Neutrophil (primary cell): Measurements from ENCODE around the gene POLR3GL.

Experiments
- H3K27ac ChIP-seq: fragments of 200-600 bp; sonication (generic); 2 replicates; pipeline ENCODE4 v1.5.1; 2016; ENCODE audit warnings: mild to moderate bottlenecking, moderate library complexity
- H3K27me3 ChIP-seq: fragments of 200-600 bp; sonication (generic); 2 replicates; pipeline ENCODE4 v1.6.0; 2016; ENCODE audit warnings: mild to moderate bottlenecking
- H3K36me3 ChIP-seq: fragments of 200-600 bp; sonication (generic); 2 replicates; pipeline ENCODE4 v1.5.1; 2017
- H3K4me1 ChIP-seq, 2 experiments: fragments of 200-600 bp in 1 of 2; sonication (generic) in 1 of 2; 1 replicate in 1 of 2; 2 replicates in 1 of 2; pipeline versions ENCODE4 v1.5.1 to v1.6.1; 2013 to 2016; ENCODE audit warnings: low read depth in 1 of 2, low read length in 1 of 2, mild to moderate bottlenecking in 1 of 2, moderate library complexity in 1 of 2; ENCODE audit not compliant: control insufficient read depth in 1 of 2, insufficient read depth in 1 of 2
- H3K4me3 ChIP-seq, 2 experiments: fragments of 200-600 bp in 1 of 2; sonication (generic) in 1 of 2; 1 replicate in 1 of 2; 2 replicates in 1 of 2; pipeline ENCODE4 v1.5.1; 2013 to 2016; ENCODE audit warnings: low read depth in 1 of 2, low read length in 1 of 2, mild to moderate bottlenecking in 1 of 2, moderate library complexity in 1 of 2
- H3K9me3 ChIP-seq: fragments of 200-600 bp; sonication (generic); 2 replicates; pipeline ENCODE4 v1.5.1; 2016
- CTCF ChIP-seq: fragments of 200-600 bp; sonication (generic); IDR thresholded peaks from 2 replicates; pipeline ENCODE4 v1.5.1; 2016; ENCODE audit warnings: antibody characterized with exemption

POLR3GL gene

GRCh38 chr1:145951526-145951925, 13.0 kb upstream of the POLR3GL start:
- H3K9me3 ChIP-seq: no peaks in the 10 kb centered on the region
- no peak overlapping the region for H3K4me3 ChIP-seq
- TF ChIP-seq CTCF: no peak
- H3K36me3 ChIP-seq: peaks cover 6% of the 10 kb centered on the region
- H3K4me1 ChIP-seq: peaks cover 18 to 33% of the 10 kb centered on the region in 2 experiments
- H3K27me3 ChIP-seq: no peaks in the 10 kb centered on the region
- no peak overlapping the region for H3K27ac ChIP-seq

- no peak for TF ChIP-seq CTCF
- Histone ChIP-seq H3K27me3 (no peaks in the 10 kb centered on the region), H3K4me1 (peaks cover 27 to 43% of the 10 kb centered on the region in 2 experiments), H3K27ac (no peak overlapping the region), H3K4me3 (no peak overlapping the region), H3K36me3 (no peaks in the 10 kb centered on the region), H3K9me3 (no peaks in the 10 kb centered on the region)
These were observed 11.6 kb upstream of the POLR3GL start for GRCh38 chr1:145952903-145953302.

- Histone ChIP-seq H3K4me3 (no peak overlapping the region), H3K4me1 (peaks cover 29 to 44% of the 10 kb centered on the region in 2 experiments), H3K27me3 (no peaks in the 10 kb centered on the region), H3K9me3 (no peaks in the 10 kb centered on the region), H3K27ac (no peak overlapping the region), H3K36me3 (no peaks in the 10 kb centered on the region)
- no peak for TF ChIP-seq CTCF
These were observed 10.6 kb upstream of the POLR3GL start for GRCh38 chr1:145953861-145954260.

GRCh38 chr1:145955436-145955835, 9.1 kb upstream of the POLR3GL start:
- Histone ChIP-seq H3K9me3 (no peaks in the 10 kb centered on the region), H3K4me3 (no peak overlapping the region), H3K36me3 (no peaks in the 10 kb centered on the region), H3K4me1 (peaks cover 37 to 46% of the 10 kb centered on the region in 2 experiments), H3K27me3 (peaks cover 14% of the 10 kb centered on the region), H3K27ac (no peak overlapping the region)
- no peak for TF ChIP-seq CTCF

GRCh38 chr1:145956361-145956760, 8.1 kb upstream of the POLR3GL start:
- Histone ChIP-seq H3K36me3 (no peaks in the 10 kb centered on the region), H3K9me3 (no peaks in the 10 kb centered on the region), H3K27ac (no peak overlapping the region), H3K27me3 (peaks cover 24% of the 10 kb centered on the region), H3K4me1 (peaks cover 46 to 55% of the 10 kb centered on the region in 2 experiments), H3K4me3 (peak overlapping the region in 1 of 2 experiments; percentile 72)
- no peak for TF ChIP-seq CTCF
